ENCODE results near the gene INAFM2. TPM values are rescaled to one million over a fixed set of nuclear protein-coding genes. Genes with fewer than 3 reads are reported as not detected.

The INAFM2 gene
- total and polyA plus RNA-seq, 9 of the 15 experiments (the other 6 are each of a cell fraction or from before 2014, with no cell fraction given) = 11.8 to 43.1 (median 27.2) TPM

- TF ChIP-seq ZBTB2 (IDR thresholded peaks at IDR 0.05) (peak; percentile 18; the same call in 1 of the 2 replicates), ZNF311 (CRISPR knock-in tag; IDR thresholded peaks at IDR 0.05) (no peak), SIN3B (IDR thresholded peaks at IDR 0.05; ENCODE audit: low read depth) (no peak), CBX2 (IDR thresholded peaks at IDR 0.05; ENCODE audit: insufficient read depth, low read length, poor library complexity, severe bottlenecking) (no peak), CBFA2T3 (IDR thresholded peaks at IDR 0.05) (no peak), TOE1 (IDR thresholded peaks at IDR 0.05; ENCODE audit: borderline replicate concordance) (no peak; the same call in 1 of the 2 replicates), TOE1 (CRISPR knock-in tag; IDR thresholded peaks at IDR 0.05; ENCODE audit: borderline replicate concordance, low read depth) (no peak), CC2D1A (IDR thresholded peaks at IDR 0.05) (peak; percentile 59; the same call in 1 of the 2 replicates), DIDO1 (tag; IDR thresholded peaks at IDR 0.05; ENCODE audit: low read depth) (no peak), CBX3 (IDR thresholded peaks at IDR 0.05; ENCODE audit: borderline replicate concordance in 1 of 2, low read length in 2 of 2) (no peak), MNT (conservative IDR thresholded peaks at IDR 0.05) (no peak), KLF16 (IDR thresholded peaks at IDR 0.05) (peak; percentile 30; the same call in 1 of the 2 replicates), HLTF (IDR thresholded peaks at IDR 0.05) (no peak), KDM1A (IDR thresholded peaks at IDR 0.05) (no peak), NFATC3 (IDR thresholded peaks at IDR 0.05) (no peak), RBFOX2 (IDR thresholded peaks at IDR 0.05; ENCODE audit: low read depth, low read length) (no peak), HDAC6 (IDR thresholded peaks at IDR 0.05; ENCODE audit: low read depth, low read length) (no peak), HMGXB4 (CRISPR knock-in tag; IDR thresholded peaks at IDR 0.05) (no peak), POLR3G (IDR thresholded peaks at IDR 0.05; ENCODE audit: extremely low read depth, insufficient read length, insufficient replicate concordance) (no peak), ZFP30 (CRISPR knock-in tag; IDR thresholded peaks at IDR 0.05; ENCODE audit: borderline replicate concordance) (no peak), IRF2 (CRISPR knock-in tag; IDR thresholded peaks at IDR 0.05) (no peak), TCF3 (CRISPR knock-in tag; IDR thresholded peaks at IDR 0.05) (0 out of 2 replicates have a peak, but pooled peaks have one; percentile 8), PRMT5 (CRISPR knock-in tag; IDR thresholded peaks at IDR 0.05) (no peak), DEAF1 (CRISPR knock-in tag; IDR thresholded peaks at IDR 0.05) (peak; percentile 84)
Measured at GRCh38 chr15:40338041-40338657, 14.7 kb downstream of the INAFM2 start (continued).

Data from K562 (cell line).